ENCODE measurements around the gene EVX1.

DNA sequence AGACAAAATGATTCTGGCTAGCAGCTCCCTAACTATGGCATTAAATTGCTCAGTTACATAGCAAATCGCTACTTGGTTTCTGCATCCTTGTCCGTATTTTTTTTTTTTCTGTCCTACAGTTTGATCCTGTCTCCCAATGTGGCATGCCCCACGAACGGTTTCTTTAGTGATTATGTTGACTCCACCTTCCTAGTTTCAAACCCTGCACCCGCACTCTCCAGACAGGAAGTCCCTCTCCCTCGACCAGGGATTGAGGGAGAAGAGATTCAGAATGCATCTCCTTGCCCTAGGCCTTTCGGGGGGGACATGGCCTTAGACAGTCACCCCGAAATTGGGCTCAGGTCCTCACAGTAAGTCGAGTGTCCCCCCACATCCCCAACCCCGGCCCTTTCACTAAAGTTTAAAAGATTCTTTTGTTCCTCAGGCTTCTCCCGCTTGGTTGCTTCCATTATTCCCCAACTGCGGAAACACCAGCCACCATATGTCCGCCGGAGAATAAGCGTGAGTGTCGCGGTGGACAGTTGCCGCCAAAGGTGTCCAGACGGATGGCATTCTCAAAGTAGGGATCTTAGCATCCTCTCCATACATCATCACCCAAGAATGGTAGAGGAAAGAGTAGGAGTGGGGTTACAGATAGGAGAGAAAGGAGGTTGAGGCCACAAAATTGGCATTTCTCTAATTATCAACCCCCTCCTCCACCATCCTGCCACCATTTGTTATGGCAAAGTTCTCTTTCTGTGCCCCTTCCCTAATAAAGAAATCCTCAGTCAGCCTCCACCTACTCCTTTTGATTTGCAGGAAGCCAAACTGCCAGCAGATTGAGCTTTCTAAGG is 7.3 kb downstream of the EVX1 start:
- TF ChIP-seq FOXM1 (IDR thresholded peaks at IDR 0.05; ENCODE audit: borderline replicate concordance): no peak
- TF ChIP-seq, protein P1, sequence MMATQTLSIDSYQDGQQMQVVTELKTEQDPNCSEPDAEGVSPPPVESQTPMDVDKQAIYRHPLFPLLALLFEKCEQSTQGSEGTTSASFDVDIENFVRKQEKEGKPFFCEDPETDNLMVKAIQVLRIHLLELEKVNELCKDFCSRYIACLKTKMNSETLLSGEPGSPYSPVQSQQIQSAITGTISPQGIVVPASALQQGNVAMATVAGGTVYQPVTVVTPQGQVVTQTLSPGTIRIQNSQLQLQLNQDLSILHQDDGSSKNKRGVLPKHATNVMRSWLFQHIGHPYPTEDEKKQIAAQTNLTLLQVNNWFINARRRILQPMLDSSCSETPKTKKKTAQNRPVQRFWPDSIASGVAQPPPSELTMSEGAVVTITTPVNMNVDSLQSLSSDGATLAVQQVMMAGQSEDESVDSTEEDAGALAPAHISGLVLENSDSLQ (IDR thresholded peaks at IDR 0.05): no peak
- TF ChIP-seq FOXA1 (IDR thresholded peaks at IDR 0.05): no peak
- no peak for TF ChIP-seq ZNF384 (IDR thresholded peaks at IDR 0.05)

All from HEK293T (cell line).